PC-9 (cell line): Measurements from ENCODE around the gene PHACTR3. TPM values are rescaled to one million over a fixed set of nuclear protein-coding genes. Genes with fewer than 3 reads are reported as not detected.

Source experiments
- BruUV-seq: library from RNA; stranded (reverse); fragments of 400-500 nt; replicated peaks from 2 replicates; lab custom pipeline; 2021; lab: Mats Ljungman, UMichigan
- CTCF ChIA-PET: fragments of 300-600 bp; sonication (Branson Sonifier 250); formaldehyde crosslinking; loops from one replicate; lab custom pipeline; 2022; ENCODE audit warnings: antibody characterized with exemption; lab: Charles Lee
- POLR2A ChIA-PET: fragments of 300-600 bp; sonication (Branson Sonifier 250); formaldehyde crosslinking; loops from one replicate; lab custom pipeline; 2022; ENCODE audit warnings: antibody characterized with exemption; ENCODE audit not compliant: unreplicated experiment; lab: Charles Lee
- DNase-seq, 2 experiments: peaks; one replicate each; pipeline versions ENCODE4 v3.0.0 to v3.0.0-alpha.2; 2015 to 2022; ENCODE audit warnings: mixed read lengths in 1 of 2
- H2AFZ ChIP-seq: fragments of 200-600 bp; sonication (generic); 2 replicates; pipeline ENCODE4 v1.8.1; 2017; ENCODE audit warnings: antibody characterized with exemption
- H3F3A ChIP-seq: fragments of 200-600 bp; sonication (generic); 2 replicates; pipeline ENCODE4 v1.8.1; 2017; ENCODE audit warnings: antibody characterized with exemption, mild to moderate bottlenecking, low read depth; ENCODE audit not compliant: insufficient read depth
- H3K27ac ChIP-seq: fragments of 200-600 bp; sonication (generic); 2 replicates; pipeline ENCODE4 v1.6.1; 2016; ENCODE audit warnings: mixed run types
- H3K27me3 ChIP-seq: fragments of 200-600 bp; sonication (generic); 2 replicates; pipeline ENCODE4 v1.6.1; 2016; ENCODE audit warnings: low read depth, mixed run types; ENCODE audit not compliant: insufficient read depth
- H3K36me3 ChIP-seq: fragments of 200-600 bp; sonication (generic); 2 replicates; pipeline ENCODE4 v1.6.1; 2016; ENCODE audit warnings: low read depth, mixed run types
- H3K4me1 ChIP-seq: fragments of 200-600 bp; sonication (generic); replicated peaks from 2 replicates; pipeline ENCODE4 v1.6.1; 2016; ENCODE audit warnings: mixed run types; ENCODE audit not compliant: insufficient read depth
- H3K4me2 ChIP-seq: fragments of 200-600 bp; sonication (generic); 2 replicates; pipeline ENCODE4 v1.6.1; 2017; ENCODE audit warnings: mixed run types
- H3K4me3 ChIP-seq: fragments of 200-600 bp; sonication (generic); 2 replicates; pipeline ENCODE4 v1.6.1; 2016; ENCODE audit warnings: mixed run types
- H3K79me2 ChIP-seq: fragments of 200-600 bp; sonication (generic); 2 replicates; pipeline ENCODE4 v1.6.1; 2017; ENCODE audit warnings: low read depth, mixed run types
- H3K9me2 ChIP-seq: fragments of 200-600 bp; sonication (generic); 2 replicates; pipeline ENCODE4 v1.8.1; 2017; ENCODE audit warnings: mild to moderate bottlenecking; ENCODE audit not compliant: insufficient read depth
- H3K9me3 ChIP-seq: fragments of 200-600 bp; sonication (generic); 2 replicates; pipeline ENCODE4 v1.8.1; 2016; ENCODE audit warnings: low read depth; ENCODE audit not compliant: insufficient read depth
- H4K20me1 ChIP-seq: fragments of 200-600 bp; sonication (generic); 2 replicates; pipeline ENCODE4 v1.8.1; 2017; ENCODE audit not compliant: insufficient read depth
- EZH2 ChIP-seq: fragments of 200-600 bp; sonication (generic); IDR thresholded peaks from 2 replicates; pipeline ENCODE4 v1.8.0; 2017; ENCODE audit warnings: antibody characterized with exemption, low read depth
- intact Hi-C: fragments of 100-400 bp; cut with micrococcal nuclease; formaldehyde crosslinking; loops from one replicate; pipeline ENCODE4 v1.10.0; 2022; ENCODE audit not compliant: unreplicated experiment
- total RNA-seq: library from RNA; stranded (reverse); gene quantifications from 2 replicates; pipeline ENCODE4 v1.2.3, GENCODE V29; 2021
- TF ChIP-seq, protein P1 (sequence below): fragments of 200-600 bp; sonication (generic); conservative IDR thresholded peaks from 2 replicates; pipeline ENCODE4 v1.6.1; 2017; ENCODE audit warnings: mixed run types, antibody characterized with exemption, mild to moderate bottlenecking, moderate library complexity

Gene PHACTR3
- total RNA-seq, 1 experiment from 2014 or later = 0.41 TPM

DNA sequence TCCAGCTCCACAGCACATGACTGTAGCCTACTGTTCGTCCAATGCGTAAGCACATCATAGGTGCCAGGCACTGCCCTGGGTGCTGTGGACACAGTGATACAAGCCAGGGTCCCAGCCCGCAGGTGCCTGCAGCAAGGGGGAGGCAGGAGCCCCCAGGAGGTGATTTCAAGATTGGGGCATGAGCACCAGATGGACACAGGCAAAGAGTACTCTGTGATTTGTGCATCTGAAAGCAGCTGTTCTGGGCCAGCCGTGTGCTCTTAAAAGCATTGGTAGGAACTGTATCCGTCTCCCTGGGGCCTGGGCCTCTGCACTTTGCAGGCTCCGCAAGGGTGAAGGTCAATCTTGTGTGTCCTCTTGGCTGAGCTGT, 179.3 kb downstream of the PHACTR3 start:
- BruUV-seq = no TSS peak
- no peaks in the 10 kb centered on the region for H3K9me3 ChIP-seq
- H4K20me1 ChIP-seq = no peaks in the 10 kb centered on the region
- H3K4me1 ChIP-seq = no peaks in the 10 kb centered on the region
- intact Hi-C loops = loop anchor here (1.0 to 5.0 kb wide), 2 partner anchors 67 to 164 kb away; no protein-coding TSS in a partner anchor
- no peak overlapping the region for H3K4me3 ChIP-seq
- ChIA-PET CTCF (interaction anchor here (0.6 to 3.2 kb wide), 5 partner anchors 9 to 451 kb away, joined by 3 to 42 read pairs (median 4); no protein-coding TSS in a partner anchor), POLR2A (no interaction called here)
- DNase-seq = no peak
- H3K27me3 ChIP-seq = peaks cover 2% of the 10 kb centered on the region; the same call in 1 of the 2 replicates
- H2AFZ ChIP-seq = no peak overlapping the region
- TF ChIP-seq EZH2 = no peak
- TF ChIP-seq, protein P1, sequence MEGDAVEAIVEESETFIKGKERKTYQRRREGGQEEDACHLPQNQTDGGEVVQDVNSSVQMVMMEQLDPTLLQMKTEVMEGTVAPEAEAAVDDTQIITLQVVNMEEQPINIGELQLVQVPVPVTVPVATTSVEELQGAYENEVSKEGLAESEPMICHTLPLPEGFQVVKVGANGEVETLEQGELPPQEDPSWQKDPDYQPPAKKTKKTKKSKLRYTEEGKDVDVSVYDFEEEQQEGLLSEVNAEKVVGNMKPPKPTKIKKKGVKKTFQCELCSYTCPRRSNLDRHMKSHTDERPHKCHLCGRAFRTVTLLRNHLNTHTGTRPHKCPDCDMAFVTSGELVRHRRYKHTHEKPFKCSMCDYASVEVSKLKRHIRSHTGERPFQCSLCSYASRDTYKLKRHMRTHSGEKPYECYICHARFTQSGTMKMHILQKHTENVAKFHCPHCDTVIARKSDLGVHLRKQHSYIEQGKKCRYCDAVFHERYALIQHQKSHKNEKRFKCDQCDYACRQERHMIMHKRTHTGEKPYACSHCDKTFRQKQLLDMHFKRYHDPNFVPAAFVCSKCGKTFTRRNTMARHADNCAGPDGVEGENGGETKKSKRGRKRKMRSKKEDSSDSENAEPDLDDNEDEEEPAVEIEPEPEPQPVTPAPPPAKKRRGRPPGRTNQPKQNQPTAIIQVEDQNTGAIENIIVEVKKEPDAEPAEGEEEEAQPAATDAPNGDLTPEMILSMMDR = no peak
- H3K27ac ChIP-seq = no peak overlapping the region
- H3K4me2 ChIP-seq = no peak overlapping the region
- no peaks in the 10 kb centered on the region for H3K79me2 ChIP-seq
- H3F3A ChIP-seq = no peaks in the 10 kb centered on the region
- H3K9me2 ChIP-seq = no peaks in the 10 kb centered on the region
- no peaks in the 10 kb centered on the region for H3K36me3 ChIP-seq

- intact Hi-C loops = loop anchor here (5.0 kb wide), 1 partner anchor 163 kb away; no protein-coding TSS in a partner anchor
- CTCF ChIA-PET = interaction anchor here (0.7 to 3.2 kb wide), 2 partner anchors 66 to 450 kb away, joined by 3 to 42 read pairs; no protein-coding TSS in a partner anchor
These were observed 180.0 kb downstream of the PHACTR3 start for GRCh38 chr20:59784365-59784764.

DNA sequence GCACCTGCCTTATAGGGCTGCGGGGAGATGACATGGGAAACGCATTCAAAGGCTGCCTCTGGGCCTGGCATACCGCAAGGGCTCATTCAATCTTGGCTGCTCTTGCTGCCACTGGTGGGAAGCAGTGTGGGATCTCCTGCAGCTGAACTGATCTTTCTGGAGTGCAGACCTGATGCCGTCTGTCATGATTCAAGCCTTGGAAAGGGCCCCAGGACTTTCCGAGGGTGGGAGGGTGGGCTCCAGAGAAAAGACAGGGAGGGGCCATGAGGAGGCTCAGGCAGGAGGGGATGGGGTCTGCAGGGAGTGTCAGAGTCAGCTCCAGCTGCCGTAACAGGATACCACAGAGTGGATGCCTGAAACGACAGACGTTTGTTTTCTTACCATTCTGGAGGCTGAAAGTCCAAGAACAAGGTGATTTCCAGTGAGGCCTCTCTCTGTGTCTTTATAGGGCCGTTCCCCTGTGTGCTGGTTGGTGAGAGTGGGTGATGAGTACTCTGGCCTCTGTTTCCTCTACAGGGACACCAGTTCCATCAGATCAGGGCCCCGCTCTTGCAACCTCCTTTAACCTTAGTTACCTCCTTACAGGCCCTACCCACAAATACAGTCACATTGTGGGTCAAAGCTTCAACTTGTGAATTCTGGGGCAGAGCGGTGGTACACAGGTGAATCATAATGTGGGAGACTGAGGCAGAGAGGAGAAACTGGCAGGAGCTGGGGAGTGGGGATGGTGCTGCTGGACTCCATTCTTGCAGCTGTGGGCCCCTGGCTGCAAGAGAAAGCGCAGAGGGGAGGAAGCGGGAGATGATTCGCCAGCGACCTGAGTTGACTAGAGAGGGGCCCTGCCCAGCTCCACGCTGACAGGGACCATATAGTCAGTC, 180.7 kb downstream of the PHACTR3 start:
- CTCF ChIA-PET = interaction anchor here (1.2 to 3.2 kb wide), 2 partner anchors 66 to 265 kb away, joined by 3 to 42 read pairs; no protein-coding TSS in a partner anchor
- H3K36me3 ChIP-seq = no peaks in the 10 kb centered on the region
- H3K4me2 ChIP-seq = no peak overlapping the region
- DNase-seq = no peak
- TF ChIP-seq, protein P1 = no peak
- TF ChIP-seq EZH2 = no peak
- no TSS peak for BruUV-seq
- intact Hi-C loops = loop anchor here (5.0 kb wide), 1 partner anchor 162 kb away; no protein-coding TSS in a partner anchor
- no peaks in the 10 kb centered on the region for H4K20me1 ChIP-seq
- no peaks in the 10 kb centered on the region for H3K9me2 ChIP-seq
- H3K4me1 ChIP-seq = no peaks in the 10 kb centered on the region
- H3K27me3 ChIP-seq = peaks cover 15% of the 10 kb centered on the region; the same call in 1 of the 2 replicates
- no peak overlapping the region for H3K4me3 ChIP-seq
- no peak overlapping the region for H2AFZ ChIP-seq
- H3K27ac ChIP-seq = no peak overlapping the region
- H3K9me3 ChIP-seq = no peaks in the 10 kb centered on the region
- H3F3A ChIP-seq = no peaks in the 10 kb centered on the region
- POLR2A ChIA-PET = no interaction called here
- no peaks in the 10 kb centered on the region for H3K79me2 ChIP-seq

More at GRCh38 chr20:59784365-59784764, 180.0 kb downstream of the PHACTR3 start:
- no peaks in the 10 kb centered on the region for H4K20me1 ChIP-seq
- no TSS peak for BruUV-seq
- H2AFZ ChIP-seq = no peak overlapping the region
- no peak overlapping the region for H3K27ac ChIP-seq
- no peak overlapping the region for H3K4me3 ChIP-seq
- POLR2A ChIA-PET = no interaction called here
- no peak overlapping the region for H3K4me2 ChIP-seq
- no peaks in the 10 kb centered on the region for H3K36me3 ChIP-seq
- no peaks in the 10 kb centered on the region for H3K9me2 ChIP-seq
- H3F3A ChIP-seq = no peaks in the 10 kb centered on the region
- H3K9me3 ChIP-seq = no peaks in the 10 kb centered on the region
- TF ChIP-seq, protein P1 = no peak
- TF ChIP-seq EZH2 = no peak
- H3K27me3 ChIP-seq = peaks cover 8% of the 10 kb centered on the region; the same call in 1 of the 2 replicates
- H3K4me1 ChIP-seq = no peaks in the 10 kb centered on the region
- no peaks in the 10 kb centered on the region for H3K79me2 ChIP-seq
- no peak for DNase-seq
